ENCODE data around the gene PIK3R1.

Gene PIK3R1

GRCh38 chr5:68299105-68299504 is 83.5 kb downstream of the PIK3R1 start:
- Histone ChIP-seq H3K27ac (ENCODE audit: low read depth, low read length) (no peak overlapping the region), H3K9ac (ENCODE audit: low read length) (no peak overlapping the region), H3K4me1 (ENCODE audit: control insufficient read depth, insufficient read depth, low read length) (no peaks in the 10 kb centered on the region), H3K36me3 (ENCODE audit: control insufficient read depth, insufficient read depth, low read length) (peaks cover 17% of the 10 kb centered on the region), H3K27me3 (ENCODE audit: control insufficient read depth, insufficient read depth, low read length) (no peaks in the 10 kb centered on the region), H3K4me3 (ENCODE audit: low read length) (no peak overlapping the region)

- no peaks in the 10 kb centered on the region for H3K27me3 ChIP-seq (ENCODE audit: control insufficient read depth, insufficient read depth, low read length)
- H3K4me3 ChIP-seq (ENCODE audit: low read length), result no peak overlapping the region
- peaks cover 17% of the 10 kb centered on the region for H3K36me3 ChIP-seq (ENCODE audit: control insufficient read depth, insufficient read depth, low read length)
- H3K4me1 ChIP-seq (ENCODE audit: control insufficient read depth, insufficient read depth, low read length), result no peaks in the 10 kb centered on the region
- no peak overlapping the region for H3K27ac ChIP-seq (ENCODE audit: low read depth, low read length)
- no peak overlapping the region for H3K9ac ChIP-seq (ENCODE audit: low read length)
Observed at GRCh38 chr5:68299575-68299974, 84.0 kb downstream of the PIK3R1 start.

GRCh38 chr5:68303038-68303738 is 87.6 kb downstream of the PIK3R1 start:
- Histone ChIP-seq H3K4me3 (ENCODE audit: low read length) (no peak overlapping the region), H3K4me1 (ENCODE audit: control insufficient read depth, insufficient read depth, low read length) (no peaks in the 10 kb centered on the region), H3K27me3 (ENCODE audit: control insufficient read depth, insufficient read depth, low read length) (no peaks in the 10 kb centered on the region), H3K27ac (ENCODE audit: low read depth, low read length) (no peak overlapping the region), H3K9ac (ENCODE audit: low read length) (no peak overlapping the region), H3K36me3 (ENCODE audit: control insufficient read depth, insufficient read depth, low read length) (no peaks in the 10 kb centered on the region)

GRCh38 chr5:68303754-68304420 is 88.3 kb downstream of the PIK3R1 start:
- H3K27me3 ChIP-seq (ENCODE audit: control insufficient read depth, insufficient read depth, low read length), result no peaks in the 10 kb centered on the region

GRCh38 chr5:68304421-68305052 is 89.0 kb downstream of the PIK3R1 start:
- Histone ChIP-seq H3K4me3 (ENCODE audit: low read length) (no peak overlapping the region), H3K4me1 (ENCODE audit: control insufficient read depth, insufficient read depth, low read length) (no peaks in the 10 kb centered on the region), H3K27me3 (ENCODE audit: control insufficient read depth, insufficient read depth, low read length) (no peaks in the 10 kb centered on the region), H3K27ac (ENCODE audit: low read depth, low read length) (no peak overlapping the region), H3K36me3 (ENCODE audit: control insufficient read depth, insufficient read depth, low read length) (no peaks in the 10 kb centered on the region), H3K9ac (ENCODE audit: low read length) (no peak overlapping the region)

More at GRCh38 chr5:68303754-68304420, 88.3 kb downstream of the PIK3R1 start:
- Histone ChIP-seq H3K36me3 (ENCODE audit: control insufficient read depth, insufficient read depth, low read length) (no peaks in the 10 kb centered on the region), H3K4me1 (ENCODE audit: control insufficient read depth, insufficient read depth, low read length) (no peaks in the 10 kb centered on the region), H3K9ac (ENCODE audit: low read length) (no peak overlapping the region), H3K4me3 (ENCODE audit: low read length) (no peak overlapping the region), H3K27ac (ENCODE audit: low read depth, low read length) (no peak overlapping the region)

GRCh38 chr5:68305223-68305870 is 89.8 kb downstream of the PIK3R1 start:
- no peaks in the 10 kb centered on the region for H3K36me3 ChIP-seq (ENCODE audit: control insufficient read depth, insufficient read depth, low read length)
- H3K4me3 ChIP-seq (ENCODE audit: low read length), result no peak overlapping the region
- no peak overlapping the region for H3K9ac ChIP-seq (ENCODE audit: low read length)
- H3K27ac ChIP-seq (ENCODE audit: low read depth, low read length), result no peak overlapping the region
- H3K27me3 ChIP-seq (ENCODE audit: control insufficient read depth, insufficient read depth, low read length), result no peaks in the 10 kb centered on the region
- H3K4me1 ChIP-seq (ENCODE audit: control insufficient read depth, insufficient read depth, low read length), result no peaks in the 10 kb centered on the region

GRCh38 chr5:68306361-68307014 is 90.9 kb downstream of the PIK3R1 start:
- H3K4me3 ChIP-seq (ENCODE audit: low read length), result no peak overlapping the region
- no peak overlapping the region for H3K27ac ChIP-seq (ENCODE audit: low read depth, low read length)
- H3K27me3 ChIP-seq (ENCODE audit: control insufficient read depth, insufficient read depth, low read length), result no peaks in the 10 kb centered on the region
- no peaks in the 10 kb centered on the region for H3K4me1 ChIP-seq (ENCODE audit: control insufficient read depth, insufficient read depth, low read length)
- no peaks in the 10 kb centered on the region for H3K36me3 ChIP-seq (ENCODE audit: control insufficient read depth, insufficient read depth, low read length)
- no peak overlapping the region for H3K9ac ChIP-seq (ENCODE audit: low read length)

GRCh38 chr5:68313336-68313735 is 97.8 kb downstream of the PIK3R1 start:
- no peak overlapping the region for H3K9ac ChIP-seq (ENCODE audit: low read length)
- H3K27me3 ChIP-seq (ENCODE audit: control insufficient read depth, insufficient read depth, low read length), result no peaks in the 10 kb centered on the region
- no peak overlapping the region for H3K4me3 ChIP-seq (ENCODE audit: low read length)
- no peaks in the 10 kb centered on the region for H3K36me3 ChIP-seq (ENCODE audit: control insufficient read depth, insufficient read depth, low read length)
- H3K4me1 ChIP-seq (ENCODE audit: control insufficient read depth, insufficient read depth, low read length), result no peaks in the 10 kb centered on the region
- H3K27ac ChIP-seq (ENCODE audit: low read depth, low read length), result no peak overlapping the region

GRCh38 chr5:68314465-68314864 is 98.9 kb downstream of the PIK3R1 start:
- no peaks in the 10 kb centered on the region for H3K27me3 ChIP-seq (ENCODE audit: control insufficient read depth, insufficient read depth, low read length)
- H3K4me1 ChIP-seq (ENCODE audit: control insufficient read depth, insufficient read depth, low read length), result no peaks in the 10 kb centered on the region
- H3K27ac ChIP-seq (ENCODE audit: low read depth, low read length), result no peak overlapping the region
- no peaks in the 10 kb centered on the region for H3K36me3 ChIP-seq (ENCODE audit: control insufficient read depth, insufficient read depth, low read length)
- no peak overlapping the region for H3K9ac ChIP-seq (ENCODE audit: low read length)
- no peak overlapping the region for H3K4me3 ChIP-seq (ENCODE audit: low read length)

- no peak overlapping the region for H3K27ac ChIP-seq (ENCODE audit: low read depth, low read length)
- H3K4me3 ChIP-seq (ENCODE audit: low read length), result no peak overlapping the region
- no peak overlapping the region for H3K9ac ChIP-seq (ENCODE audit: low read length)
- H3K27me3 ChIP-seq (ENCODE audit: control insufficient read depth, insufficient read depth, low read length), result no peaks in the 10 kb centered on the region
- no peaks in the 10 kb centered on the region for H3K4me1 ChIP-seq (ENCODE audit: control insufficient read depth, insufficient read depth, low read length)
- no peaks in the 10 kb centered on the region for H3K36me3 ChIP-seq (ENCODE audit: control insufficient read depth, insufficient read depth, low read length)
Observed at GRCh38 chr5:68315679-68316271, 100.2 kb downstream of the PIK3R1 start.

- H3K36me3 ChIP-seq (ENCODE audit: control insufficient read depth, insufficient read depth, low read length), result no peaks in the 10 kb centered on the region
- no peak overlapping the region for H3K27ac ChIP-seq (ENCODE audit: low read depth, low read length)
- no peaks in the 10 kb centered on the region for H3K27me3 ChIP-seq (ENCODE audit: control insufficient read depth, insufficient read depth, low read length)
- H3K4me3 ChIP-seq (ENCODE audit: low read length), result no peak overlapping the region
- H3K9ac ChIP-seq (ENCODE audit: low read length), result no peak overlapping the region
- no peaks in the 10 kb centered on the region for H3K4me1 ChIP-seq (ENCODE audit: control insufficient read depth, insufficient read depth, low read length)
Observed at GRCh38 chr5:68316469-68316868, 100.9 kb downstream of the PIK3R1 start.

GRCh38 chr5:68317646-68318045 is 102.1 kb downstream of the PIK3R1 start:
- no peak overlapping the region for H3K9ac ChIP-seq (ENCODE audit: low read length)
- H3K4me3 ChIP-seq (ENCODE audit: low read length), result no peak overlapping the region
- no peaks in the 10 kb centered on the region for H3K27me3 ChIP-seq (ENCODE audit: control insufficient read depth, insufficient read depth, low read length)
- no peaks in the 10 kb centered on the region for H3K4me1 ChIP-seq (ENCODE audit: control insufficient read depth, insufficient read depth, low read length)
- H3K36me3 ChIP-seq (ENCODE audit: control insufficient read depth, insufficient read depth, low read length), result no peaks in the 10 kb centered on the region
- H3K27ac ChIP-seq (ENCODE audit: low read depth, low read length), result no peak overlapping the region

Data from rectal smooth muscle tissue (tissue), 1 donor.